Glutamatergic neuron (in vitro differentiated cells): ENCODE measurements around the gene COA1. TPM values are rescaled to one million over a fixed set of nuclear protein-coding genes. Genes with fewer than 3 reads are reported as not detected.

Experiments
- DNase-seq: peaks from one replicate; pipeline ENCODE4 v3.0.0; 2022
- H3K27ac Mint-ChIP-seq: one replicate; pipeline ENCODE4 v1.8.0; 2020; ENCODE audit warnings: mild to moderate bottlenecking, mixed read lengths, inconsistent platforms; ENCODE audit not compliant: unreplicated experiment
- H3K27me3 Mint-ChIP-seq: one replicate; pipeline ENCODE4 v1.8.0; 2020; ENCODE audit warnings: mild to moderate bottlenecking, moderate library complexity, mixed read lengths, inconsistent platforms; ENCODE audit not compliant: unreplicated experiment
- H3K36me3 Mint-ChIP-seq: one replicate; pipeline ENCODE4 v1.8.0; 2020; ENCODE audit warnings: mild to moderate bottlenecking, mixed read lengths, inconsistent platforms; ENCODE audit not compliant: unreplicated experiment
- H3K4me1 Mint-ChIP-seq: one replicate; pipeline ENCODE4 v1.8.0; 2020; ENCODE audit warnings: mild to moderate bottlenecking, low read depth, mixed read lengths, inconsistent platforms; ENCODE audit not compliant: unreplicated experiment
- H3K4me3 Mint-ChIP-seq: one replicate; pipeline ENCODE4 v1.8.0; 2020; ENCODE audit warnings: mild to moderate bottlenecking, mixed read lengths, inconsistent platforms; ENCODE audit not compliant: unreplicated experiment
- H3K9me3 Mint-ChIP-seq: one replicate; pipeline ENCODE4 v1.8.0; 2020; ENCODE audit warnings: mild to moderate bottlenecking, moderate library complexity, mixed read lengths, inconsistent platforms; ENCODE audit not compliant: unreplicated experiment
- total RNA-seq: library from RNA; stranded (reverse); fragmentation: NEBNext Ultra II Directional; extraction: Animal tissue kit (Norgen Biotek cat#: 25700); gene quantifications from one replicate; pipeline ENCODE4 v1.2.1, GENCODE V29; 2021; ENCODE audit not compliant: unreplicated experiment
- TF ChIP-seq, protein P1 (sequence below): fragments of 200-600 bp; sonication (generic); IDR thresholded peaks from one replicate; pipeline ENCODE4 v1.5.0; 2021; ENCODE audit not compliant: partially characterized antibody, unreplicated experiment

The COA1 gene
- total RNA-seq, 1 donor from 2014 or later = 73.7 TPM

DNA sequence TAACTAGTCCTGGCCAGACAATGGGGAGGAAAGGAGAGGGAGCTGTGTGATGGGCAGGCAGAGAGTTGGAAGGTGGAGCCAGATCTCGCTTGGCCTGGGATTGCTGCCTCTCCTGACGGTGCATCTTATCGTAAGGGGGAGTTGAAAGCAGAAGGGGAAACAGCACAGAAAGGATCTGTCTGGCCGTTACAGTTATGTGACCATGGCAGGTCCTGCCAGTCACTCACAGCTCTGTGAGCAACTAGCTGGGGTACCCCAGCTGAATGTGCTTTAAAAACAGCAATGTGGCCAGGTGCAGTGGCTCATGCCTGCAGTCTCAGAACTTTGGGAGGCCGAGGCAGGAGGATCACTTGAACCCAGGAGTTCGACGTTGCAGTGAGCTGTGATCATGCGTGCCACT is 37.2 kb upstream of the COA1 start:
- TF ChIP-seq, protein P1, sequence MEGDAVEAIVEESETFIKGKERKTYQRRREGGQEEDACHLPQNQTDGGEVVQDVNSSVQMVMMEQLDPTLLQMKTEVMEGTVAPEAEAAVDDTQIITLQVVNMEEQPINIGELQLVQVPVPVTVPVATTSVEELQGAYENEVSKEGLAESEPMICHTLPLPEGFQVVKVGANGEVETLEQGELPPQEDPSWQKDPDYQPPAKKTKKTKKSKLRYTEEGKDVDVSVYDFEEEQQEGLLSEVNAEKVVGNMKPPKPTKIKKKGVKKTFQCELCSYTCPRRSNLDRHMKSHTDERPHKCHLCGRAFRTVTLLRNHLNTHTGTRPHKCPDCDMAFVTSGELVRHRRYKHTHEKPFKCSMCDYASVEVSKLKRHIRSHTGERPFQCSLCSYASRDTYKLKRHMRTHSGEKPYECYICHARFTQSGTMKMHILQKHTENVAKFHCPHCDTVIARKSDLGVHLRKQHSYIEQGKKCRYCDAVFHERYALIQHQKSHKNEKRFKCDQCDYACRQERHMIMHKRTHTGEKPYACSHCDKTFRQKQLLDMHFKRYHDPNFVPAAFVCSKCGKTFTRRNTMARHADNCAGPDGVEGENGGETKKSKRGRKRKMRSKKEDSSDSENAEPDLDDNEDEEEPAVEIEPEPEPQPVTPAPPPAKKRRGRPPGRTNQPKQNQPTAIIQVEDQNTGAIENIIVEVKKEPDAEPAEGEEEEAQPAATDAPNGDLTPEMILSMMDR = no peak
- no peak for DNase-seq
- no peak overlapping the region for H3K4me3 Mint-ChIP-seq
- no peaks in the 10 kb centered on the region for H3K9me3 Mint-ChIP-seq
- peaks cover 20% of the 10 kb centered on the region for H3K4me1 Mint-ChIP-seq
- peak overlapping the region; percentile 52 for H3K27ac Mint-ChIP-seq
- peaks cover 2% of the 10 kb centered on the region for H3K27me3 Mint-ChIP-seq
- no peaks in the 10 kb centered on the region for H3K36me3 Mint-ChIP-seq

DNA sequence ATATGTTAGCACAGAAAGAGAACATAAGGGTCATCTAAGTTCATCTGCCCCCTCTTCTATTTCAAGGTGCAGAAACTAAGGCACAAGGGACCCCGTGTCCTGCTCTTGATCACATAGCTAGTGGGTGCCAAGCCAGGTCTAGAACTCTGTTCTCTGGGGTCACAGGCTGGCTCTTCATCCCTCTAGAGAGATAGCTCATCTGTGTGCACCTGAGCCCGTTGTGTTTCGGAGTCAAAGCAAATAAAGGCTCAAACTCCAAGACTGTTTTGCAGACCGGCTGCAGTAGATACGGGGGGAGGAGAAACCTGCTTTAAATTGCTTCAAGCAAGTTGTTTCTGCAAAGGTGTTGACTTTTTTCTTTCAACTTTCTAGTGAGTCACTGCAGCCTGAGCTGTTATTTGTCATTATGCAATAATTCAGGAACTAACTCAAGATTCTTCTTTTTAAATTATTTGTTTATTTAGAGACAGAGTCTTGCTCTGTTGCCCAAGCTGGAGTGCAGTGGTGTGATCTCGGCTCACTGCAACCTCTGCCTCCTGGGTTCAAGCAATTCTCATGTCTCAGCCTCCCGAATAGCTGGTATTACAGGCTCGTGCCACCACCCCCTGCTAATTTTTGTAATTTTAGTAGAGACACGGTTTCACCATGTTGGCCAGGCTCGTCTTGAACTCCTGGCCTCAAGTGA is 35.6 kb upstream of the COA1 start:
- Mint-ChIP-seq H3K9me3 (no peaks in the 10 kb centered on the region), H3K36me3 (no peaks in the 10 kb centered on the region), H3K27me3 (peaks cover 2% of the 10 kb centered on the region), H3K27ac (no peak overlapping the region), H3K4me3 (peak overlapping the region; percentile 28), H3K4me1 (peaks cover 25% of the 10 kb centered on the region)
- TF ChIP-seq, protein P1 = no peak
- no peak for DNase-seq

DNA sequence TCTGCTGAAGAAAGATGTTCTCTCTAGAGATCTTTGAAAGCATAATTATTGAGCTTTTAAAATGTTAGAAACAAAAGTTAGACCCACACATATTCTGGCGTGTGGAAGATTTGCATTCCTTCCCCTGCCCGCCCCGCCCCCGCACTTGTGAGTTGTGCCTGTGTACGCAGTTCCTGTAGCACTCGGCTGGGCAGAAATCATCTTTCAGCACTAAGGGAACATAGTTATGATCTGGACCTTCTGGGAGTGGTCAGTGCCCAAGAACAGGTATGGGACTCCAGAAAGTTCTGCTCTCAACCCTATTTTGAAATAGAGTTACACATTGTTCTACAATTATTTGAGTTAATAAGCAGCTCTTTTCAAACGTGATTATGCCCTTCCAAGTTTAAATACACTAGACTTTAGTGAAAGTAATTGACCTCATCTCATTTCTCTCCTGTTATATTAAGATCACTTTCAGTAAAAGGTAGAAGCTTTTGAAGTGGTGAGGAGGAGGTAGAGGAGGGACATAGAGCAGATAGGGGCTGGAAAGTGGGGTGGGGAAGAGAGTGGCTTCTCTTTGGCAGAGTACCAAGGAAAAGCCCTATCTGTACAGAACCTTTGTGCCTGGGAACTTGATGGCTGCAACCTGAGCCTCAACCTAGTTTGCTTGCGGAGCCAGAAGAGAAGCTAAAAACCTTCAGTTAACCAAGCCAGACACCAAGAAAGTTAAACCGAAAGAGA is 34.9 kb upstream of the COA1 start:
- DNase-seq = no peak
- Mint-ChIP-seq H3K9me3 (no peaks in the 10 kb centered on the region), H3K36me3 (no peaks in the 10 kb centered on the region), H3K27ac (peak overlapping the region; percentile 4), H3K27me3 (no peaks in the 10 kb centered on the region), H3K4me1 (peaks cover 30% of the 10 kb centered on the region), H3K4me3 (no peak overlapping the region)
- TF ChIP-seq, protein P1 = no peak

DNA sequence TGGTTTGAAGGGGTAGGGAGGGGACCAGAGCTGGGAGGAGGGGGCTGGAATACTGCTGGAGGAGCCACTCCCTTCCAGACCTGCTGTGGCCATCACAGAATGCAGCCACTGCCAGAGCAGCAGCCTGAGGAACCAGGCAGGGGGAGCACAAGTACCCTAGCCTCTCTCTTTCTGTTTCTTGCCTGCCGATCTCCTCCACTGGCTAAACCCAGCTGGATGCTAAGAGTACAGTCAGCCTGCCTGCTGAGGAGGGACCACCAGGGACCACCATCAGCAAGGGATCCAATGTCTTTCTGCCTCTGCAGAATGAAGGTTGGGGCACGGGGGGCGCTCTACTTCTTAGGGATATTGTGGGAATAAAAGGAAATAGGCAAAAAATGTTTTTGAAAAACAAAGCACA is 33.9 kb upstream of the COA1 start:
- TF ChIP-seq, protein P1 = no peak
- H3K36me3 Mint-ChIP-seq = no peaks in the 10 kb centered on the region
- peak overlapping the region; percentile 60 for H3K4me3 Mint-ChIP-seq
- no peaks in the 10 kb centered on the region for H3K27me3 Mint-ChIP-seq
- peak; percentile 30 for DNase-seq
- H3K9me3 Mint-ChIP-seq = no peaks in the 10 kb centered on the region
- peaks cover 28% of the 10 kb centered on the region for H3K4me1 Mint-ChIP-seq
- H3K27ac Mint-ChIP-seq = peak overlapping the region; percentile 39

DNA sequence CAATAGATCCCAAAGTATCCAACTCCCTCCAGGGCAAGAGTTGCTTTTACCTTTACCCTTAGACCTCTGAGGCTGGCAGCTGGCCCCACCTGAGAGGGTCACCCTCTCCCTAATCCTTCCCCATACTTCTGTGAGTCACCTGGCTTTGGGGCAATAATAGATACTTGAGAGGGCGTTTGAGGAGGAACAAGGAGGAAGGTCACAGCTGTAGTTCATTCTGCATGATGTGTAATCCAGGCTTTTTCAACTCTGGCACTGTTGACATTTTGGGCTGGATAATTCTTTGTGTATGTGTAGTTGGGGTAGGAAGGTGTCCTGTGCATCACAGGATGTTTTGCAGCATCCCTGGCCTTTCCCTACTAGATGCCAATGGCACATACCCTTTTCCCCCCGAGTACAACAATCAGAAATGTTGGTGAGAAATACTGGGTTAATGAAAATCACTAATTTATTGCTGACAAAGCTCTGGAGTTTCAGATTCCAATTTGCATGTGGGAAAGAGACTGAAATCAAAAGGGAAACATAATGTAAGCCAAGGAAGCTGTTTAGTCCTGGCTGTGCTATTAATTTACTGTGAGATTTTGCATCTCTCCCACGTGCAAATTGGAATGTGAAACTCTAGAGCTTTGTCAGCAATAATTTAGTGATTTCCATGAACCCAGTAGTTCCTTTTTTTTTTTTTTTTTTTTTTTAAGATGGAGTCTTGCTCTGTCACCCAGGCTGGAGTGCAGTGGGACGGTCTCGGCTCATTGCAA is 32.8 kb upstream of the COA1 start:
- DNase-seq = no peak
- Mint-ChIP-seq H3K9me3 (peaks cover 8% of the 10 kb centered on the region), H3K4me1 (peaks cover 32% of the 10 kb centered on the region), H3K27ac (no peak overlapping the region), H3K36me3 (no peaks in the 10 kb centered on the region), H3K27me3 (no peaks in the 10 kb centered on the region), H3K4me3 (no peak overlapping the region)
- TF ChIP-seq, protein P1 = no peak
